GM10847 (cell line): Measurements from ENCODE around the gene COL21A1.

Experiments used
- POLR2A ChIP-seq: IDR thresholded peaks from 2 replicates; pipeline ENCODE4 v1.6.1; 2011; ENCODE audit not compliant: insufficient read length; ENCODE audit errors: extremely low read depth

COL21A1 gene

GRCh38 chr6:56246881-56247653 lies at the start of gene COL21A1:
COL21A1 (minus strand) TSS chr6:56247580; CDS start chr6:56182618, 64,962 bp downstream.
- no peak for TF ChIP-seq POLR2A

GRCh38 chr6:56293781-56294180 lies 46.4 kb upstream of the COL21A1 start:
- TF ChIP-seq POLR2A = no peak

- TF ChIP-seq POLR2A = no peak
These were observed 45.3 kb upstream of the COL21A1 start for GRCh38 chr6:56292505-56293181.

DNA sequence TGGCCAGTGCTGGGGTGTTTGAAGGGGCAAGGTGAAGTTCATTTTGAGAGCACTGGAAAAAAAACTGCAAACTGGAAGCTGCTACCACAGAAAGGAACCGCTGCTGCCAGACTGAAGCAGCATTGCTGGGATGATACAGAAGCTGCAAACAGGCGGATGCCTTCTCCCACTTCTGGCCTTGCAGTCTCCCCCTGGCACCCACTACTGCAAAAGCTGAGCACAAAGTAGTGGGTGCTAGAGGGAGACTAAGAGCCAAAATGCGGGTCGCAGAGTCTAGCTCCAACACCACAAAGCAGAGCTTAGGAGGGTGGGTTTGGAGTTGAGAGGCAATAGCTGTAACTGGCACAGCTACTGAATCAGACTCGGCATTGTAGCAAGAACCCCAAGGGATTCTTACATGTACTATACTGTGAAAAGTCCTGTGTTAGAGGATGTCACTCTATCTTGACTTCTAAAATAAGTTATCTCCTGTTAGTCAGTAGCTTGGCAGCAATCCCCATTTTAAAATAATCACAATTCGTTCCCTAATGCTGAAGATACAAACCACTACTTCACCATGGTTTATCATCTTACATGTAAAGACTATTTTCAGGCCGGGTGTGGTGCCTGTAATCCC lies 44.0 kb upstream of the COL21A1 start:
- no peak for TF ChIP-seq POLR2A

DNA sequence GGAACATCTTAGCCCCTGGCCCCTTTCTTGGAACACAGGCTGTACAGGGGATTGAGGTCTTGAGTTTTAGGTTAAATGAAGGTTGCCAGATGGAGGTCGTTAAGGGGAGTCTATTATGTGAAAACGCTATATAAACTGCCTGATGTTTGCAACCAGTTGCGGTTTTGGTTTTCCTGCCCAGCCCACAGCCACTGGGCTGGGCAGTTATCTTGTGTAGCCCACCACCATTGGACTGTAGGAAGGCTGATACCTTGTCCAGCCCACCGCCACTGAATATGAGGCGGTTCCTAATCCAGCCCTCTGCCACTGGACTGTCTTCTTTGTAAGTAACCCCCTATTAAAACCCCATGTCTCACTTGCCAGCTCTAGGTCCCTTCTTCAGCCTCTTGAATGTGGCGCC lies 42.3 kb upstream of the COL21A1 start:
- TF ChIP-seq POLR2A = no peak

- no peak for TF ChIP-seq POLR2A
These were observed 41.0 kb upstream of the COL21A1 start for GRCh38 chr6:56288347-56288746.

- TF ChIP-seq POLR2A = no peak
These were observed 35.0 kb upstream of the COL21A1 start for GRCh38 chr6:56282391-56282790.

GRCh38 chr6:56280126-56280525 lies 32.7 kb upstream of the COL21A1 start:
- TF ChIP-seq POLR2A = no peak

DNA sequence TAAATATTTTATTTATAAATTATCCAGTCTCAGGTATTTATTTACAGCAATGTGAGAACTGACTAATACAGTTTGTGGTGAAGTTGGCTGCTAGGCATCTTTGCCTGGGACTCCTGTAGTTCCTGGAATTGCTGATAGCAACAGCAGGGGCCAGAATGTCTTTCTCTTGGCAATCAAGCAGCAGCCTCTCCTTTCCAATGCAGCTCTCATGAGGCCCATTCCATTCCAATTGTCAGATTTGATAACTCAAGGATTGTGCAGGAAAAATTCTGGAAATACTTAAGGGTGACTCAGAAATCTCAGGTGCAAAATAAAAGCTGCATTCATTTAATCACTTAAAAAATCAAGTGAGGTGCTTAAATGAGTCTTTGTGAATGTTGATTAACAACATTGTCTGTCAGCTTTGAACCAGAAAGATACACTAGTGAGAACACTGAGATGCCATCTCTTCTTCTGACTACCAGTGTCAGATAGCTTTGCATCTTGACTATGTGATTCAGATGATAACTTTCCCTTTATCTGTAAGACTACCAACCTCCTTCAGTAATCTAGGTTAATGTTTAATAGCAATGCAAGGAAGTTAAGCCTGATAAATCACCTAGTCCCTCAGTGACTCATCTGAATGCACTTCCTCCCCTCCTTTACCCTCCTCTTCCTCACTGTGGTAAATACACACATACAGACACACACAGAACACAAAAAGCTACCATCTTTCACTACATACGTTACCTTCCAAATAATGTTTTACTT lies 32.1 kb upstream of the COL21A1 start:
- TF ChIP-seq POLR2A = no peak

DNA sequence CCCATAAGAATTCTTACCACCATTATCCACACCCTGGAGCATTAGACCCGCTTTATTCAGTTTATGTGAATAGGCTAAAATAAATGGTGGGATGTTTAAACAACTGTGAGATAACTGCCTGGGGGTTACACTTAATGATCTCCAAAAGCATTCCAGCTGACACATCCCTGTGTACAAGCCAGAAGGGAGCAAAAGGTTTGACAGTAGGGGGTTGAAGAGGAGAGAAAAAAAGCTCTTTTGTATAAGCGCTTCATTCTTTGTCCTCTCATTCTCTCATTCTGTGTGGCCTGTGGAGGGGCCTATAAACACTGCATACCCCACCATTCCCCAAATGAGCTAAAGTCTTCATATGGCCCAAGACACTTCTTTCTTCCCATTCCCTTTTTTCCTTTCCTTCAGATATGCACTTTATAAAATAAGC lies 30.8 kb upstream of the COL21A1 start:
- TF ChIP-seq POLR2A = no peak

DNA sequence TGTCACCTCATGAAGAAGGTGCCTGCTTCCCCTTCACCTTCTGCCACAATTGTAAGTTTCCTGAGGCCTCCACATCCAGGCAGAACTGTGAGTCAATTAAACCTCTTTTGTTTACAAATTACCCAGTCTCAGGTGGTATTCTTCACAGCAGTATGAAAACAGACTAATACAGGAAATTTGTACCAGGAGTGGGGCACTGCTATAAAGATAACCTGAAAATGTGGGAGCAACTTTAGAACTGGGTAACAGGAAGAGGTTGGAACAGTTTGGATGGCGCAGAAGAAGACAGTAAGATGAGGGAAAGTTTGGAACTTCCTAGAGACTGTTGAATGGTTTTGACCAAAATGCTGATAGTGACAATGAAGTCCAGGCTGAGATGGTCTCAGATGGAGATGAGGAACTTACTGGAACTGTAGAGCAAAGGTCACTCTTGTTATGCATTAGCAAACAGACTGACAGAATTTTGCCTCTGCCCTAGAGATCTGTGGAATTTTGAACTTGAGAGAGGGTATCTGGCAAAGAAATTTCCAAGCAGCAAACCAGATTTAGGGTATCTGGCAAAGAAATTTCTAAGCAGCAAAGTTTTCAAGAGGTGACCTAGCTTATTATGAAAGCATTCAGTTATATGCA lies 23.5 kb upstream of the COL21A1 start:
- no peak for TF ChIP-seq POLR2A

- no peak for TF ChIP-seq POLR2A
These were observed 20.9 kb upstream of the COL21A1 start for GRCh38 chr6:56268266-56268665.

GRCh38 chr6:56266011-56266410 lies 18.6 kb upstream of the COL21A1 start:
- no peak for TF ChIP-seq POLR2A

GRCh38 chr6:56263596-56264315 lies 16.4 kb upstream of the COL21A1 start:
- TF ChIP-seq POLR2A = no peak

DNA sequence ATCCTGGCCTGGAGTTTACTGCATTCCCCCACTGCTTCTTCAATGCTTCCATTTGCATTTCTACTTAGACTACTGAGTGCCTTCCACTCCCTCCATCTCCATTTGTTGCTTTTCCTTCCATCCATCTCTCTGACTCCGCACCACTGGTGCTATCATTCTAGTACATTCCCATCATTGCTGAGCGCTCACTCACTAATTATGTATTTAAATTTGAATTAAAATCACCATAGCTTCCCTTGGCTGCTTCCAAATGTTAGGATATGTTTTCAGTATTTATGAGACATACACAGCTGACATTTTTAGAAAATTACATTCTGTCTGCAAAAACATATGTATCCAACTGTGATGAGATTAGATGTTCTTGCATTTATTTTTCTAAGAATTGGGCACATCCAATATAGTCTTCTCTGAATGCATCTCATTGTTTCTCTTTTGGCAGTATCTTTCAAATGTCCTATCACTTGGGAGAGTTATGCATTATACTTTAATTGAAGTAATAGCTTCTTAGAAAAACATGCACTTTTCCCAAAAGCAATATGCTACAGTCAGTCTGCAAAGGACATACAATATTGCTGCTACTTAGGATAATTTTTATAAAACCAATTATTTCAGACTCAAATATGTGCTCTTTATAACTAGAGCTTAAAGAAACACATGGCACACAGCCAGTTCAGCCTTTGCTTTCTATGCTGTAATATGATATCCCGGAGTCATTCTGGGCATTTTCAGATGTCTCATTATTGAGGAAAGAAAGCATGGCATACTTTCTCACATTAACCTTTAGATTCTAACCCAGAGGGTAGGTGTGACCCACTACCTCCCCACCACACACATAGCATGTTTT lies 12.1 kb upstream of the COL21A1 start:
- no peak for TF ChIP-seq POLR2A
